NCI-H2227 (cell line): ENCODE results near the gene MAP3K7CL.

Experiments used
- DNase-seq: peaks from one replicate; lab custom pipeline; 2025; ENCODE audit not compliant: unreplicated experiment; lab: John Stamatoyannopoulos, UW

Gene MAP3K7CL

DNA sequence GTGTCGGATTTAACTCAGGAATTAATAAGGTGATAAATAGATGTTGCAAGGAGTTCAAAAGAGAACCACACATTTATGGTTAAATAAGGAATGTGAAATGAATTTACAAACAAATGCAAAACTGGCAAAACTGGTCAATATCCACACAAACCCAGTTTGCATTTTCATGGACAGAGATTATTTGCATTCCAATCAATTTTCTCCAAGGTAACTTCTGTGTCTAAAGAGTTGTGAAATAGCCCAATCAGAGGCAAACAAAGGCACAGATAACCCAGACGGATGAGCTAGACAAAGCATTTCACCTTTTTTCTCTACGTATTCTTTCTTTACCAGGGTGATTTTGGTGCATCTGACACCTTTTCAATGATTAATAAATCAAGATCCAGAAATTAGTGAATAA, 63.9 kb downstream of the MAP3K7CL start:
- DNase-seq: no peak

DNA sequence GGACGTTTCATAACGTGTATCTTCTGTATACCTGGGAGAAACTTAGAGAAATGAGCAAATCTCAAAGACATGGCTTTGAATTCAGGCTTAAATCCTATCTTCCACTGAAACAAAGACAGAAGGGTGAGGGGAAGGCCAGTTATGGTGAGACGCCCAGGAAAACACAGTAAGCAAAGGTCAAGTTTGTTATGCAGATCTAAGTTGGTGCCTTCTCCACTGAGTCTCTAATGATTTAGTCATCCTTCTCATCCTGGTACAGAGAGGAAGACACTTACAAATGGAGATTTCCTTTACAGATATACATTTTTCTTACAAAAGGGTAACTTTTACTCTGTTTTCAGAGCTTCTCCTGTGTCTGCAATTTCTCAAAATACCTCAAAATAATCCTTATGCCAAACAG, 64.4 kb downstream of the MAP3K7CL start:
- DNase-seq: no peak

DNA sequence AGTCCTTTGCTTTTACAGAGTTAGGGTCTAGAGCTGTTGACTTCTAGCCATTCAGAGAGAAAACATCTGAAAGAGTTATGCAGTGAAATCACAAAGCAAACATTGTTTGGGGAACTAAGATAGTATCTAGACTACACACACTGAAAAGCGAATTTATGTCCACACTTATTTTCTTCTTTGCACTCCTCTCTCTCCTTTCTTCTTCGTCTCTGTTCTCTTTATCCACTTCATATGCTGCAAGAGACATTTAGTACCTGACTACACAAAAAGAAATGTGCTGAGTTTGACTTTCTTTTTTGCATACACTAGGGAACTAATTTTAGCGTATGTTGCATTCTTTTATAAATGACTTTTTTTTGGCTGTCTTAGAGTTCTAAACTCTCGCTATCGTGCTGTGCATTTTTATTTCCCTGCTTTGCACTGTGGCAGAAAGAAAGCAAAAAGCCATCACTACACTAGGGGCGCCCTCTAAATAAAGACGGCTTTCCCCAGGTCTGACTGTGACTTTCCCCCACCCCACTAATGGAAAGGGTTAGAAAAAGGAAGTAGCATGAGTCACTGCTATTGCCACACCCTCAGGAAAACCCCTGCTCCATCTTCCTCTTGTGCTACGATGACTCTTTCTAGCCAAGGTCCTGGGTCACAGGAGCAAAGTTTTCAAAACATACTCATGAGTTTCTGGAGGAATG, 65.7 kb downstream of the MAP3K7CL start:
- DNase-seq: peak; percentile 2

DNA sequence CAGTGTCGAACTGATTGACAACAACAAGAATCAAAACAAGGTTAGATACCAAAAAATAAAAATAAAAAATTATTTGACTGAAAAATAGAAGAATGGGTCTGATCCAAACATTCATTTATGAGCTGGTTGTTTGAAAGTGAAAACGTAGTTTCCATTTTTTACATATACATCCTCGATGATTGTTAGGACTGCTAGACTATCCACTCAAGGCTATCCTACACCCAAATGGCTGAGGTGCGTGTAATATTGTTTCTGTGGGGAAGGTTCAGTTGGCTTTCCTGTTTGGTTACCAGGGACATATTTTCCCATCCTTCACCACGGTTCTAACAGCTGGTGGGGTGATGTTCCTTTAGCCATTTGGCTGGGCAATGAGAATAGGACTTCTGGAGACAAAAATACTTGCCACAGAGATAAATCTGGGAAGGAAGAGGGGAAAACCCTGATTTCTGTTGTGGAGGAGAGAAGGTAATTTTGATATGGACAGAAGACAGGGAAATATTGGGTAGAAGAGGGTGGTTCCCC, 66.3 kb downstream of the MAP3K7CL start:
- no peak for DNase-seq

DNA sequence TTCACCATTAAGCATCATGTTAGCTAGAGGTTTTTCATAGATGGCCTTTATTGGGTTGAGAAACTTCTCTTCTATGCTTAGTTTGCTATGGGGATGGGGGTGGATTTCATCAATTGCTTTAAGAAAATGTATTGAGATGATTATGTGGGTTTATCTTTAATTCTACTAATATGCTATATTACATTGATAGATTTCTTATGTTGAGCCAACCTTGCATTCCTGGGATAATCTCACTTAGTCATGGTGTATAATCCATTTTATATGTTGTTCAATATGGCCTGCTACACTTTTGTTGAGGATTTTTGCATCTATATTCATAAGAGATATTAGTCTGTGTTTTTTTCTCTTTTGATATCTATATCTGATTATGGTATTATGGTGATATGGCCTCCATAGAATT, 70.7 kb downstream of the MAP3K7CL start:
- DNase-seq: no peak

DNA sequence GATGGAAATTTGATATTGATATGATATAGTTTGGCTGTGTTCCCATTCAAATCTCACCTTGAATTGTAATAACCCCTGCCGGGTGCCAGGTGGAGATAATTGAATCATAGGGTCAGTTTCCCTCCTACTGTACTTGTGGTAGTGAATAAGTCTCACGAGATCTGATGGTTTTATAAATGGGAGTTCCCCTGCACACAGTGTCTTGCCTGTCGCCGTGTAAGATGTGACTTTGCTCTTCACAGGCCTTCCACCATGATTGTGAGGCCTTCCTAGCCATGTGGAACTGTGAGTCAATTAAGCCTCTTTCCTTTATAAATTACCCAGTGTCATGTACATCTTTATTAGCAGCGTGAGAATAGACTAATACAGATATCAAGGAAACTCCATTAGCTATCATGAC, 74.6 kb downstream of the MAP3K7CL start:
- DNase-seq: no peak

DNA sequence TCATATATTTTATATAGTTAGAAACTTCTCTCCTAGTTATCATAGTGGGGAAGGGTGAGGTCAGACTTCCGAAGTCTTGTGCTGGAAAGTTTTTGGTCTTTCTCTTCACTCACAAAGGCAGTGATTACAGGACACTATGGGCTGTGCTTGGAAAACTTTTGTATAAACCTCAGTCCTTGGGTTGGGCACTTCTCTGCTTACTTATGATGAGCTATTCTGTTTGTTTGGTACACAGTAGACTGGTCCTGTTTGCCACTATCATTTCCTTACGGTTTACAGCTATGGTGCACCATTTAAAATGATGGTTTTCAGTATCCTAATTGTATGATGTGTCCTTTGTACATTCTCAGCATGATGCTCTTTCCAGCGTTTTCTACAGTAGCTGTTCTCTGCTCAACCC, 75.5 kb downstream of the MAP3K7CL start:
- no peak for DNase-seq

DNA sequence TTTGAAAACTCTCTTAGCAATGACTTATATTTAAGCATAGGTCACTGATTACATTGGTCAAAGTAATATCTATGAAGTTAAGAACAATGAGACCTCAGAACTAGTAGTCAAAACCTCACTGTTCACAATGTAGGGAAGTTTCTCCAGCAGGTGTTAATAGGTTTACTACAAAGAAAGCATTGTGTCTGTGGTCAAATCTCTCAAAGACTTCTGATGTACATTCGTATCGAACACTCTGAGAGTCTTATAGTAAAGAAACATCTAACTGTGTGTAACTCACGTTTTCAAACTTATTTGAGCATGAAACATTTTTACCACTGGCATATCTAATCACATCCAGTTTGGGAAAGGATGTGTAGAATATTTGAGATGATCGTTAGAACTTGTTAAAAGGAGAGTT, 76.0 kb downstream of the MAP3K7CL start:
- DNase-seq: peak; percentile 18

DNA sequence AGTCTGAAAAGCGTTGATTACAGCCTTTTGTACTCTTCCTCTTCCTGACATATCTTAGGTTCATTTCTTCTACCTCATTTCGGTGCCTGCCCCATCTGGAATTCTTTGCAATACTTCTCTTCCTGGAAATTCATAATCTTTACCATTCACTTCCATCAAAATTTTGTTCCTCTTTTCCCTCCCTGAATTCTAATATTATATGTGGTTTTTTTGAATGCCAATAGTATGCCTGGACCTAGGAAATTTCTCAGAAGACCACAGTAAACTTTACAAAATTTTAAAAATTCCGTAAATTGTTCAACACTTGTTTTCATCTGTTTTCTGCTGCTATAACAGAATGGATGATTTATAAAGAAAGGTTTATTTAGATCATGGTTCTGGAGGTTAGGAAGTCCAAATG, 76.8 kb downstream of the MAP3K7CL start:
- no peak for DNase-seq

DNA sequence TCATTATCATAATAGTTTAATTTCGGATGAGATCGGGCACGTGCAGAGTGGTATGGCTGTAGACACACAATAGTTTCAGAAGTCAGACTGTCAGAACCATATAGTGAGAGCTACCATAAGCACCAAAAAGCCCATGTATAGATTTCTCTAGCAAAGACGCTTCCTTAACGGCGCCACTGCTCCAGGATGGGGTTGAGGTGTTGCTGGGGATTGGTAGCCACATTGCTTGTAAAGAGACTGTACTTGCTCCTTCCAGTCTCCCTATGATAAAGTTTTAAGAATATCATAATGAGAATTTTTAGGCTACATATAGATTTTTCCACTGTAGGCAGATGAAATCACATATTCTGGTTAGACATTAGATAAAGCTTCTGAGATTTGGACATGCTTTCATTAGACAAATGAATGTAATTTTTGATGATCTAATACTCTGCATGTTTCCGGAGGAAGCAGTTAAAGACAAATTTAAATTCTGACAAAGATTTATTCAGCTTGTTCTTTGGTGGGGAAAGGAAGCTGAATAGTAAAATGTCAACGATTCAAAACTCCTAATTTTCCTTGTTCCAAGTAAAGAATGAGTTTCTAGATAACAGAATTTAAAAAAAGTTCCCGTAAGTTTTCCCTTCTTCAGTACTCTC, 77.7 kb downstream of the MAP3K7CL start:
- DNase-seq: no peak

DNA sequence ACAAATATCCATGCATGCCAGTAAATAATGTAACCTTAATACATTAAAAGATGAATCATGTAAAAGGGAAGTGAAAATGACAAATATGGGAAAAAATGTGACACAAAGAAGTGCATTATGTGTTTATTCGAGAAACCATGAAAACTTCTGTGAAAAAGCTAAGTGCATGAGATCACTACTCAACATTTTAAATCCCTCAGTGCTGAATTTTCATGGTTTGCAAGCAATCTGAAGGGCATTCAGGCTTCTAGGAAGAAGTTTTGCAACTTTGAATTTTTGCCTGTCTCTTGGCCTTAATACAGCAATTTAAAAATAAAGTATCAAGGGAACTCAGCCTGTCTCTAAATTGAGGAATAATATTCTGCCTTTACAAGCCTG, 78.2 kb downstream of the MAP3K7CL start:
- no peak for DNase-seq

DNA sequence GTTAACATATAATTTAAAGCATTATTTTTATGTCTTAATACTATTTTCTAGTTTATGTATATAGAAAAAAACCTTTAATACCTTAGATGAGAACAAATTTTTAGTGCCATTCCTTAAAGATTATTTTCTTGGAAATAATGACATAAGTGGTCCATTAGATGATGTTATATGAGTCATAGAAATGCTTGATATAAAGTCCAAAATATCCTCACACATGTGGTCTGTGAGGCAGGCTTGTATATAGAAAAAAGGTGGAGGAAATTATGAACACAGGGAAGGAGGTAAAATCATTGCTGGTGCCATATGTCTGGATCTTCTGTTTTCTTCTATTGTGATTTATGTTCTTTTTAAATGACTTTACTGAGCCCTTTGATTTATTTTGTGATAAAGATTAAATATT, 79.3 kb downstream of the MAP3K7CL start:
- no peak for DNase-seq

DNA sequence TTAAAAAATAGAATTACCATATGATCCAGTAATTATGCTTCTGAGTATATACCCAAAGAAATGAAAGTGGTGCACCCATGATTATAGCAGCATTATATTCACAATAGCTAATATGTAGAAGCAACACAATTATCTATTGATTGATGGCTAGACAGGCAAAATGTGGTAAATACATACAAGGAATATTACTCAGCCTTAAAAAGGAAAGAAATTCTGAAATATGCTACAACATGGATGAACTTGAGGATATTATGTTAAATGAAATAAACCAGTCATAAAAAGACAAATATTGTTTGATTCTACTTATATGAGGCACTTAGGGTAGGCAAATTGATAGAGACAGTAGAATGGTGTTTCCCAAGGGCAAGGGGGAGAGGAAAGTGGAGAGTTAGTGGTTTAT, 80.8 kb downstream of the MAP3K7CL start:
- DNase-seq: no peak

DNA sequence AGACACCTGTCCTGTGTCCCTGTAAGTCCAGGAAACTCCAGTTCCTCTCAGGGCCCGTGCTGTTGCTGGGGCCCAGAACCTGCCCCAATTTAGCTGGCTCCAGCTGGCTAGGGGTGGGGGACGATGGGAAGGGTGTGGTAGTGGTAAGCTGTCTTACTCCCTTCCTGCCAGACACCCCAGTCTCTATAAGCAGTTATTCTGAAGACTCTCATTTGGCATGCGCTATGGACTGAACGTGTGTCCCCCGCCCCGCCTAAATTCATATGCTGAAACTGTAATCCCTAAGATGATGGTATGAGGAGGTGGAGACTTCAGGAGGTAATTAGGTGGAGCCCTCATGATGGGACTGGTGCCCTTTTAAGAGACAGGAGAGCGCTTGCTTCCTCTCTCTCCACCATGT, 82.0 kb downstream of the MAP3K7CL start:
- DNase-seq: no peak

DNA sequence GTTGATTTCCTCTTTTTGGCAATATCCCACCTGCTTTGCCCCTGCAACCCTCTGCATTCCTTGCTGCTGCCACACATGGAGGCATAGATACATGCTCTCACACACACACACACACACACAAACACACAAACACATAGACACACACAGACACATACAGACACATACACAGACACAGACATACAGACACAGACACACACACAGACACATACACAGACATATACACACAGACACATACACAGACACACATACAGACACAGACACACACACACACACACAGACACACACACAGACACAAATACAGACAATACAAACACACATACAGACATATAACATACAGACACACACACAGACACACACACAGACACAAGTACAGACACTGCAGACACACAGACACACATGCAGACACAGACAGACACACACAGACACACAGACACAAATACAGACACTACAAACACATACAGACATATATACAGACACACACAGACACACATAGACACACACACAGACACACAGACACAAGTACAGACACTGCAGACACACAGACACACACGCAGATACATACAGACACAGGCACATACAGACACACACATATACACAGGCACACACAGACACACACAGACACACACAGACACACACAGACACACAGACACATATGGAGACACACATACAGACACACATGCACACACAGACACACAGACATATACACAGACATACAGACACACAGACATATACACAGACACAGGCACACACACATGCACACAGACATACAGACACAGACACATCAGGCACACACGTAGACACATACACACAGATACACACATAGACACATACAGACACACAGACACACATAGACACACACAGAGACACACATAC, 83.3 kb downstream of the MAP3K7CL start:
- no peak for DNase-seq

DNA sequence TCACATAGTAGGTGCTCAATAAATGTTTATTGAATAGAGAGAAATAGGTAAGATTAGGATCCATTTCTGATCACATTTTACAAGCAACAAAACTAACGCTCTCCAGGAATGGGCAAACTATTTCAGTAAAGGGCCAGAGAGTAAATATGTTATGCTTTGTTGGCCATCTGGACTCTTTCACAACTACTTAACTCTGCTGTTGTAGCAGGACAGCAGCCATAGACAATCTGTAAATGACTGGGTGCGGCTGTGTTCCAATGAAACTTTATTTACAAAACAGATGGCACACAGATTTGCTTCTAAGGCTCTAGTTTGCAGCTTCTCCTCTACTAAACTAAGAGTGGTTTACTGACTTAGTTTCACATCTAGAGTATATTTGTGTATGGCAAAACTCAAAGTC, 85.3 kb downstream of the MAP3K7CL start:
- no peak for DNase-seq

DNA sequence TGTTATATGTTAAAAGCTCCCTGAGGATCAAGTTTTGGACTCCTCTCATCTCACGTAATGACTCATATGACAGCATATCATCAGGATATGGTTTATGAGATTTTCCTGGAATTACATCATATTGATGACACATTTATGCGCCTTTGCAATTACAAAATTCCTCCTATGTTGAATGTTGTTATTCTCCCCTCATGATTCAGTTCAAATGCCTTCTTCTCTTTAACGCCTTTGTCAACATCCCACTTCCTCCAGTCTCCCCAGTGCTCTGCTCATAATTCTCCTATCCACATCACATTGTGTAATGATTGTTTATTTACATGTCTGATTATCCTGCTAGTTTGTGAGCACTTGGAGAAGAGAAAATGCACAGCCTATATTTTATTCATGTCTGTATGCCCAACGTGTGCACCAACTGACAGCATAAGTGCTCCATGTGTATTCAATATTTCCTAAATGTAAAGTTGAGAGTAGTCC, 87.4 kb downstream of the MAP3K7CL start:
- no peak for DNase-seq

DNA sequence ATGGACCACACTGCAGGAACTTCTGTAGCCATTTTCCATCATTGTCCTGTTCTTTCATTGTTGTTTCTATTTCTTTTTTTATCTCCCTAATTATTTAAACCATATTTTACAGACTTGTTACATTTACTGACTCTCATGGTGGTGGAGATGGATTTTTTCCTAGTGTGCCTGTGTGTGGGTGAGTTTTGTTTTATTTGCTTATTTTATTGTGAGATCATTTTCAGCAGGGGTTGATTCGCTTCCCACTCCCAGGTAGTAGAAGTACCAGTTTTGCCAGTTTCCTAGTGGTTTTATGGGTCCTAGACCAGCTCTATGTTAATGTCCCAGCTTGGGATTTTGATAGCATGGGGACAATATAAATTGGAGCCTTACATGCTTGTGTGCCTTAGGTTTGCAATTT, 88.3 kb downstream of the MAP3K7CL start:
- no peak for DNase-seq

DNA sequence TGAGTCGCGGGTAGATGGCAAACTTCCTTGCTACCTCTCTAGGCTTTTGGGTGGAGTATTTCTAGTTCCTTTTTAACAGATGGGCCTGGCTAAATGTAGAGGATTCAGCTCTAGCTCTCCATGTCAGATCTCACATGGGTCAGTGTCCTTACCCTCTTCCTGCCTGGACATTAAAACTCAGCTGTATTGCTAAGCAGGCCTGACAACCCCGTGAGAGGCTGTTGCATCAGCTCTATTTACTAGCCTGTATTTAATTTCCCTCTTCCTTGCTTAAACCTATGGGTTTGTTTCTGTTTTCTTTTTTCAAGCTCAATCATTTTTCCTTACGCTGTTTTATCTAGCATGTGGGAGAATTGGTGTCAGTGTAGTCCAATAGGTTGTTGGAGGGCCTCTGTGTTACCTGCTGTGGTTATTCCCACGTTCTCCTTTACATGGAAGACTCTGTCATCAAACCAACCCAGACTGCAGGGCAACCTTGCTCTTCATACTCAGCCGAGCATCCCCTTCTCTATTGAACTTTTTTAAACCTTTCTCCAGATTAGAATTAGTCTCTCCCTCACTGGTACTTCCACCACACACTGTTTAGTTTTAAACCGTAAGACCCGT, 88.8 kb downstream of the MAP3K7CL start:
- no peak for DNase-seq

DNA sequence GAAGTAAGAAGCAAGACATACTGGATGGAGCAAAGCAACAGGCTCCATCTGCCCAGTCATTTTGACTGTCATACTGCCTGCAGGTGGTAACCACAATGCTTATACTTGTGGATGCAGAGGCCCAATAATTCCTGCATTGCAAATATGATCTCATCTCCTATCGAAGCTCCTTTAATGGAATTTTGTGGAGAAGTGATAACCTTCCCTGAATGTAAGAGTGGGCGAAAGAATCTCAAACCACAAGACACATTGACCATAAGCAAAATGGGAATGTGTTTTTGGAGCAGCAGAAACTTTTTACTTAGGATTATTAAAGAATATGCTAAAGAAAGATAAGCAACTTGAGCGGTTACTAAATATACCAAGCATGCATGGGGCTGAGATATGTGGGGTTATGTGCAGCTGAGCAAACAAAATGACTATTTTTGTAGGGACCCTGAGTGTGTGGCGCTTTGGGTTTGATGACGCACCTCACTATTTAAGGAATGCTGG, 90.9 kb downstream of the MAP3K7CL start:
- no peak for DNase-seq

DNA sequence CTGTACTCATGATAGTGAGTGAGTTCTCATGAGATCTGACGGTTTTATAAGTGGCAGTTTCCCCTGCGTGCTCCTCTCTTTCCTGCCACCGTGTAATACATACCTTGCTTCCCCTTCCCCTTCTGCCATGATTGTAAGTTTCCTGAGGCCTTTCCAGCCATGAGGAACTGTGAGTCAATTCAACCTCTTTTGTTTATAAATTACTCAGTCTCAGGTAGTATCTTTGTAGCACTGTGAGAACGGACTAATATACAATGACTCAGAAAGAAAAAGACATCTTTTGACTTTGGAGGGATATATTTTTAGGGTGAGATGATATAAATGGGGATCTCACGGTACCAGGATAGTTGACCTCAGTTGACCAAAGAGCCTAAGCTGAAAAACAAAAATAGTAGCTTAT, 93.6 kb downstream of the MAP3K7CL start:
- no peak for DNase-seq
